Epithelial cell of prostate (primary cell): ENCODE data around the gene CNTNAP5.

Experiments used
- DNase-seq: peaks from one replicate; pipeline ENCODE4 v3.0.0-alpha.2; 2011; ENCODE audit warnings: low read depth, low spot score
- H3K27ac ChIP-seq: fragments of 450-650 bp; 2 replicates; pipeline ENCODE4 v1.5.1; 2017; ENCODE audit warnings: mild to moderate bottlenecking

The CNTNAP5 gene

DNA sequence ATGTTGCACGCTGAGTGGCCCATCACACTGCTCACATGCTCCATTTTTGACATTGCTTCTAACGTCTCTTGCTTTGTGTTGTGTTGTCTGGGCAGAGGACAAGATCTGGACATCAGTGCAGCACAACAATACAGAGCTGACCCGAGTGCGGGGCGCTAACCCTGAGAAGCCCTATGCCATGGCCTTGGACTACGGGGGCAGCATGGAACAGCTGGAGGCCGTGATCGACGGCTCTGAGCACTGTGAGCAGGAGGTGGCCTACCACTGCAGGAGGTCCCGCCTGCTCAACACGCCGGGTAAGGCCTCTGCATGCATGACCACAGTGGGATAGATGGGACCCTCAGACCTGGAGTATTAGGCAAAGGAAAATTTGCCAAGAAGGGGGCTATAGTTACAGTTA, 622.6 kb downstream of the CNTNAP5 start:
- H3K27ac ChIP-seq = no peak overlapping the region
- DNase-seq = no peak

- no peak overlapping the region for H3K27ac ChIP-seq
- no peak for DNase-seq
Measured at GRCh38 chr2:124649001-124649400, 623.9 kb downstream of the CNTNAP5 start.

DNA sequence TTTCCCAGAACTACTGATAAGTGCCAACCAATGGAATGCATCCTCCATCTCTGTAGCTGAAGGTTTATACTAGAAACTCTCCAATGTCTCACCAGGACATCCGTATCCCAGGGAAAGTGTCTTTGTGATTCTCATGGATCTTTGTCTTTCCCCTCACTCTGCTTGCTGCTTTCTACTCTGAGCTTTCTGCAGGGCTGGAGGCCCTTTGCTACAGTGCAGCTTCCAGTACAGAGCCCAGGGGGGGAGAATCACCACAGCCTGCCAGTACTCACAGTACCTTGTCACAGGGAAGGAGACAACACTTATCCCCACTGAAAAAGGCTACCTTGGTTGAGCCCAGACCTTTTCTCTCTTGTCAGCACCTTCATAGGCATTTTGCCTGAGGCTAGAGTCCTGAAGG, 627.0 kb downstream of the CNTNAP5 start:
- DNase-seq = no peak
- H3K27ac ChIP-seq = no peak overlapping the region

- no peak for DNase-seq
- H3K27ac ChIP-seq = no peak overlapping the region
Measured at GRCh38 chr2:124658373-124658772, 633.3 kb downstream of the CNTNAP5 start.

GRCh38 chr2:124661558-124661957, 636.5 kb downstream of the CNTNAP5 start:
- no peak overlapping the region for H3K27ac ChIP-seq
- DNase-seq = no peak

DNA sequence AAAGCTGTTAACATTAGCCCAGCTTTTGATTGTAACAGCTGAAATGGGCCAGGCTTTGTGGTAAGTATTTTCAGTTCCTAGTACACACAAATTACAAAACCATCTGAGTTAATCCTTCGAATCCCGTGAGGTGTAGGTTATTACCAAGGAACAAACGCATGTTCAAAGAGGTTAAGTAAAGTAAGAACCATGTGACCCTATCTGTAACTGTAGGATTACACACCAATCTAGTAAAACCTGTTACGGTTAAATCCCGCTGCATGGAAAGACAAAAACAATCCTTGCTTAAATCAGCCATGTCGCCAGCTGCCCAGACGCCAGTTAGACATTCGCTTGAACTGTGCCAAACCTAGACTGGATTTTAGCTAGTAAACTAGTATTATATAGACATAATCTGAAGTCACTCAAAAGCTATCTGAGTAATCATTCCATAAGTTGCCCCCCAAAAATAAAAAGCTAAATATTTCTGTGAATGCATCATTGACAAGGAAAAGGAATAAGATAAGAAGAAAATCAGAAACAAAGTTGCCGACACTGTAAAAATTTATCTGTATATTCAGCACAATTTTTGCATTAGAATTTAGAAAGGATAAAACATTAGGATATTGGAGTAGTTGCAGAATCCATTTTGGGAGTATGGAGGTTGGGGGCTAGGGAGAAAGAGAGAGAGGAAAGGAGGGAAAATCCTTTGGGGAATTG, 638.0 kb downstream of the CNTNAP5 start:
- no peak for DNase-seq
- no peak overlapping the region for H3K27ac ChIP-seq

- H3K27ac ChIP-seq = no peak overlapping the region
- no peak for DNase-seq
Measured at GRCh38 chr2:124663645-124663997, 638.5 kb downstream of the CNTNAP5 start.

DNA sequence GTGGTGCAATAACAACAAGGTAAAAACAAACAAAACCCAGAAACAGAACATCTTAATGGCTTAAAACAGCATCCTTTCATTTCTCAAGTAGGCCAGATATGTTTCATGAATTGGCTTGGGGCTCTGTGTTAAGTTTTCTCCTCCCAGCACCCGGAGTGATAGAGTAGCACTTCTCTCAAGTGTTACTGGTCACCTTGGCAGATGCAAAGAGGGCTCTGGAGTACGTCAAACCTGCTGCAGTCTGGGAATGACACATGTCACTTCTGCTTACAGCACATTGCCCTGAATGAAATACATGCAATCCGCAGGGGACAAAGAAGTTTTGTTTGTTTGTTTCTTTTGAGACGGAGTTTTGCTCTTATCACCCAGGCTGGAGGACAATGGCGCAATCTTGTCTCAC, 639.3 kb downstream of the CNTNAP5 start:
- DNase-seq = no peak
- no peak overlapping the region for H3K27ac ChIP-seq

GRCh38 chr2:124666976-124667375, 641.9 kb downstream of the CNTNAP5 start:
- DNase-seq = no peak
- H3K27ac ChIP-seq = no peak overlapping the region

DNA sequence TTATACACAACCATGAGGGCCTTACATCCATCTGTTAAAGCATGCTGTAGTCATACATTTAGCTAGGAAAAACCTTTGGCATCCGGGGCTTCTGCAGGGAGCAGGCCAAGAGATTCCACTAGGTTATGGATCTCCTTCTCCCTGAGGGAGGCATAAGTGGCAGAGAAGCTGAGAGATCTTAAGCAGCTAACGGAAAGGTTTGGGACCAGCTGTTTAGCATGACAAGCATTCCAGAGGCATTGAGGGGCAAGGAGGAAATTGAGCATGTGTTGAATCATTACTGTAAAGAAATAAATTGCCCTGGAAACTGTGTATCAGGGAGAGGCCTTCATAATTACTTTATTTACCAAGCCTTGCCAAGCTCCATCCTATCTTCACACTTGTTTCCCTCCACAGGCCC, 643.1 kb downstream of the CNTNAP5 start:
- no peak overlapping the region for H3K27ac ChIP-seq
- DNase-seq = no peak

GRCh38 chr2:124670187-124670586, 645.1 kb downstream of the CNTNAP5 start:
- no peak for DNase-seq
- H3K27ac ChIP-seq = no peak overlapping the region

GRCh38 chr2:124678043-124678442, 653.0 kb downstream of the CNTNAP5 start:
- DNase-seq = no peak
- no peak overlapping the region for H3K27ac ChIP-seq

GRCh38 chr2:124683536-124684428, 658.7 kb downstream of the CNTNAP5 start:
- no peak for DNase-seq
- no peak overlapping the region for H3K27ac ChIP-seq

- H3K27ac ChIP-seq = no peak overlapping the region
- no peak for DNase-seq
Measured at GRCh38 chr2:124689348-124689747, 664.3 kb downstream of the CNTNAP5 start.

GRCh38 chr2:124692216-124692615, 667.1 kb downstream of the CNTNAP5 start:
- H3K27ac ChIP-seq = no peak overlapping the region
- DNase-seq = no peak

- DNase-seq = no peak
- no peak overlapping the region for H3K27ac ChIP-seq
Measured at GRCh38 chr2:124692707-124693106, 667.6 kb downstream of the CNTNAP5 start.

DNA sequence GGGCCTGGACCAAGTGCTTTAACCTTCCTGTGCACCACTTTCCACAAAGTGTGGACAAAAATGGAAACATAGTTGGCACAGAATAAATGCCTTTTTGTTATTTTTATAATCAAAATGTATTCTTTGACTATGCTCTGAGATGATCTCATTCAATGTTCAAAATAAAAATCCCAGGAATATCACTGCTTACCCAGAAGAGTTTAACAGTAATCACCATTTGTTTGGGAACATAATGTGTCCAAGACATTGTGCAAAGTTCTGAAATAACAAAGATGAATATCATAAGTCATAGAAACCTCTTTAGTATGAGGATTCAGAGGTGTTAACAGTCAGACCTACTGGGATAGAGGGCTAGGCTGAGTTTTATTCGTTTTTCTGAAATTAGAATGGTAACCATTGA, 668.1 kb downstream of the CNTNAP5 start:
- no peak for DNase-seq
- no peak overlapping the region for H3K27ac ChIP-seq

DNA sequence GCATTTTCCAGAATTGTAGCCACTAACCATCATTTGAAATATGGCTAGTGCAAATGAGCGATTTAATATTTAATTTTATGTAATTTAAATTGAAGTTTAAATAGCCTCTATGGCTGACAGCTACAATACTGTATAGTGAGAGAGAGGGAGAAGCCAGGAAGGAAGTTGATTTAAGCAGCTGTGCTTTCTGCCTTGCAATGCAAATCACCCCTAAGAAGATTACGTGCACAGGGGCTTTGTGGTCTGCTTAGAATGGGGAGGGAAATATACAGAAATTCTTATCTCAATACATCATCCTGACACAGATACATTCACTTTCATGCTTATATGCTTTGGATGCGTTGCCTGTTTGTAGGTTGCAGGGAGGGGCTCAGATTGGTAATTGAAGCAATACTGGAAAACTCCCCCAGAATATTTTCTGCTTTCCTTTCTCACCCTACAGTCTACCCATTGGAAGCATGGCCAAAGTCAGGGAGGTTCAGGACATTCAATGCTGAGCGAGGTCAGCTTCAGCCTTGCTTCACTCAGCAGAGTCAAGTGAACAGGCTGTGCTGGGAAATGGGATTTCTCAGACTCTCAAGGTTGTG, 674.0 kb downstream of the CNTNAP5 start:
- no peak overlapping the region for H3K27ac ChIP-seq
- DNase-seq = no peak

GRCh38 chr2:124702777-124703176, 677.7 kb downstream of the CNTNAP5 start:
- no peak overlapping the region for H3K27ac ChIP-seq
- DNase-seq = no peak

DNA sequence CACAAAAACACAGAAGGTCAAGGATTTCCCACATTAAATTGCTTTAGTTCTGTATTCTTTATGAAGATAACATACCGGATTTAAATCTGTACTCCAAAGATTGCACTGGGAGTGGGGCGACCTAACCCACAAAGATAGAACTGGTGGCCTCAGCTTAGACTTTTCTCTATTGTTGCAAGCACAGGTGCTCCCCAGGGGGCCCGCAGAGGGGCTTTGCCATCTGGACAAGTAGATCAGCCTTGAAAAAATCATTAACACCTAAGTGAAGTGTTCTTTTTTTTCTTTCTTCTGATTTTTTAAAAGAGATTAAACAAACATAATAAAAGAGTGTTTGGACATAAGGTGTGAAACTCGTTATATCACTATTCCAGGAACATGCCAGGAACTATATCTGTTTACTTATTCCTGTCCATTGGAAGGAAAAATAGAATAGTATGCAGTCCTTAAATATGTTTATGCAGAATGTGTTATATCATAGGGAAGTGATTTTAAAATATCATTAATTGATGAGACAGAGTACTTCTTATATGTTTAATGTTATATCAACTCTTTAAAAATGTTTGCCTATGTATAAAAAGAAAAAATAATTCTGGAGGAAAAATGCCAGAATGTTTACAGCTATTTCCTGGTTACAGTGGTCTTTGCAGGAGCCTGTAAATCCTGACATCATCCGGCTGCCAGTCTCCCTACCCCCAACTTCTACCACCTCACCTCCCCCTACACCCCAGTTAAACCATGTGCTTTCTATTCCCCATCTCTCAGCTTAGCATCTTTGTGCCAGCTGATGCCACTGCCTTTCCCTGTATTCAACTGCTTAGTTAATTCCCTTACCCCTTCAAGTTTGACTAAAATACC, 679.2 kb downstream of the CNTNAP5 start:
- no peak for DNase-seq
- no peak overlapping the region for H3K27ac ChIP-seq
